Fibroblast of peridontal ligament (primary cell): ENCODE data around the gene SERGEF.
"Not testable (repeated sequence)": the region's sequence is repeated elsewhere in the genome, so short reads cannot be mapped to it uniquely, and the experiment has no call there.

ENCODE experiments used
- DNase-seq: peaks from one replicate; pipeline ENCODE4 v3.0.0-alpha.2; 2010; ENCODE audit errors: extremely low read depth

The SERGEF gene

GRCh38 chr11:17907046-17907445 lies 105.8 kb downstream of the SERGEF start:
- no peak for DNase-seq

DNA sequence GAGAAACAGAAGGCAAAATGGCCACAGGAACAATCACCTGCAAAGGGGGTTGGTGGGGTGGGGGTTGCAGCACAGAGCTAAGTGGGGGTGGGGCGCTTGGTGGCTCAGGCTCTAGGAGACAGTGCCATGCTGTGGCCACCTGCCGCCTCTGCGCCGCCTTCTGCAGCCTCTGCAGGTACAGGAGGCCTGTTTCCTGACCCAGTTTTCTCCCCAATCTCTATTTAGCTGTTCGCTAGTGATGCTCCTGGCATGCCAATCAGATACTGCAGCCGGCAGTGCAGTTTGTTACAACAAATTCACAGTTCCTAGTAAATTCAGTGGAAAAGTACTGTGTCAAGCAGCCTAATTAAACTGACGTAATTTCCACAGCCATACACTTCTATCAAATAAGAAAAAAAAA lies 106.4 kb downstream of the SERGEF start:
- DNase-seq: no peak

DNA sequence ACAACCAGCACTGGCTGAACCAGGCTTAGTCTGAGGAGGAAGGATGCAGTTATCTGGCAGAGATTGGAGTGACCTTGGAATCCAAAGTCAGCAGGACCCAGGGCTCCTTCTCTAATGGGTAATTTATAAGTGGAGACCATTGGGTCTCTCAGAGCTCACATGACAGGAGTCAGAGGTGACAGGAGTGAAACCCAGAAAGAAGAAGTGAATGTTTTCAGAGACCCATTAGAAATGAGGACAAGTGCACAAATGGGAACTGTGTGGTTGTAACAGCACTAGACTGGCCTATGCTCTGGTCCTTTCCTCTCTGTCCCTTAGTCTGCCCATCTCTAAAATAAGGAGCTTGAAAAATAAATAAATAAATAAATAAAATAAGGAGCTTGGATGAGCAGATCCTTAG lies 107.4 kb downstream of the SERGEF start:
- no peak for DNase-seq

DNA sequence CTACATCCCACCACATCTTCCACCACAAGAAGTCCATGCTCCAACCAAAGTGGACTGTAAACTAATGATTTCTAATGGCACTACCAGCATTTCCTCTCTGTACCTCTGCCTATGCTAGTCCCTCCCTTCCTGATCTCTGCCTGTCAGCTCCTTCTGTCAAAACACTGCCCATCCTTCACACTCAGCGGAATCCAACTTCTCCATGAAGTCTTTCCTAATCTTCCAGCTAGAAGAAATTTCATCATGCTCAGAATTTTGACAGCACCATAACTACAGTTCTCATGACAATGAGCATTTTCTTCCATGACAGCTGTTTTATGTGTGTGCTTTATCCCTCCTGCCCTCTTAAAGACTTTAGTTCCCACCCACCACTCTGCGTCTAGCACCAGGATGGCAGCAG lies 111.4 kb downstream of the SERGEF start:
- DNase-seq: no peak

- no peak for DNase-seq
These were observed 114.1 kb downstream of the SERGEF start for GRCh38 chr11:17898782-17899181.

DNA sequence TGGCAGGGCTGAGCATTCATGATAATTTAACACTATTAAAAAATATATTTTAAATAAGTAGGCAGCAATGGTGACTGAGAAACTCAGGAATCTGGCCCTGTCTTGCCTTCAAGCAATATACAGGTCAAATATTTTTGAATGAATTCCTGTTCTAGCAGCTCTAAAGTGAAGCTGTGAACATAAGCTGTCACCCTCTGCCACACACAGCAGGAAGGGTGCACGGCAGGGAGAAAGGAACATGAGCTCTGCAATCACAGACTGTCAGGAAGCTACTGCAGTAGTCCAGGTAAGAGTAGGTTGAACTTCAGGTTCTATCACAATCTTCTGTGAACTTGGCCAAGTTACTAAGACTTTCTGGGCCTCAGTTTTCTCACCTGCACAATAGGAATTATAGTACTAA lies 114.8 kb downstream of the SERGEF start:
- no peak for DNase-seq

GRCh38 chr11:17897495-17897894 lies 115.4 kb downstream of the SERGEF start:
- no peak for DNase-seq

DNA sequence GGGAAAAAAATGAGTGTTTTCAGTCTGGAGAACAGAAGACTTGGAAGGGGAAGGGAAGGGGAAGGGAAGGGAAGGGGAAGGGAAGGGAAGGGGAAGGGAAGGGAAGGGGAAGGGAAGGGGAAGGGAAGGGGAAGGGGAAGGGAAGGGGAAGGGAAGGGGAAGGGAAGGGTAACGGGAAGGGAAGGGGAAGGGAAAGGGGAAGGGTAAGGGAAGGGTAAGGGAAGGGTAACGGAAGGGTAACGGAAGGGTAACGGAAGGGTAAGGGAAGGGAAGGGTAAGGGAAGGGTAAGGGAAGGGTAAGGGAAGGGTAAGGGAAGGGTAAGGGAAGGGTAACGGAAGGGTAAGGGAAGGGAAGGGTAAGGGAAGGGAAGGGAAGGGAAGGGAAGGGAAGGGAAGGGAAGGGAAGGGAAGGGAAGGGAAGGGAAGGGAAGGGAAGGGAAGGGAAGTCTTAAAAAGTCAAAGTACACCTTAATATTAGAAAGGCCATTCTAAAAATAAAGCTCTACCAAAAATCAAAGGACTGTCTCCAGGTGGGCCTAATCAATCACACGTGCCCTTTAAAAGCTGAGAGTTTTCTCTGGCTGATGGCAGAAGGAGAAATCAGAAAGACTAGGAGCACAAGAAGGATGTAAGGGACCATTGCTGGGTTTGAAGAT lies 116.2 kb downstream of the SERGEF start:
- DNase-seq: not testable (repeated sequence)

- no peak for DNase-seq
These were observed 117.8 kb downstream of the SERGEF start for GRCh38 chr11:17894929-17895658.

DNA sequence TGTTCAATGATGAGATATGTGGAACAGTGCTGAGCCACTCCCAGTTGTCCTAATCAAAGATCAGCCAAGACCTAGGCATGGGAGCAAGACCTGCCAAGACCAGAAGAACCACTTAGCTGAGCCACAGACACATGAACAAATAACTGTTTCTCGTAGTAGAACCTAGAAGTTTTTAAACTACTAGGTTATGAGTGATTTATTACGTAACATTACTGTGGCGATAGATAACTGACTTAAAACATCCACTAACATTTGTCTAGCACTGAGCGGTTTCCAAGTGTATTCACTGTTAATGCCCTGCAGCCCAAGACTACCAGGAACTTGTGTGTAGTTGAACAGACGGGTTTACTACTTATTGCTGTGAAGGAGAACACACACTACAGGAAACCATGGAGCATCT lies 120.4 kb downstream of the SERGEF start:
- DNase-seq: no peak

DNA sequence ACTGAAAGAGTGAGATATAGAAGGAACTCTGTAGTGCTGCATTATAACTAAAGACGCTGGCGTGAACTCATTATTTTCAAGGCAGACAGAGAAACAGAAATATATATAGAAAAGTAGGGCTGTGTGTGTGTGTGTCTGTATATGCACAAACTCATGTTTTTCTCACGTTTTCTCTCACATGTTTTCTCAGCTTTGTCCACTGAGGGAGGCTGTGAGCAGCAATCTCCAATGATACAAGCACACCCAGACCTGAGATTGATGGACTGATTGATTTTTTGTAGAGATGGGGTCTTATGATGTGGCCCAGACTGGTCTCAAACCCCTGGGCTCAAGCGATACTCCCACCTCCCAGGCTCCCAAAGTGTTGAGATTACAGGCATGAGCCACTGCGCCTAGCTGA lies 122.5 kb downstream of the SERGEF start:
- no peak for DNase-seq

DNA sequence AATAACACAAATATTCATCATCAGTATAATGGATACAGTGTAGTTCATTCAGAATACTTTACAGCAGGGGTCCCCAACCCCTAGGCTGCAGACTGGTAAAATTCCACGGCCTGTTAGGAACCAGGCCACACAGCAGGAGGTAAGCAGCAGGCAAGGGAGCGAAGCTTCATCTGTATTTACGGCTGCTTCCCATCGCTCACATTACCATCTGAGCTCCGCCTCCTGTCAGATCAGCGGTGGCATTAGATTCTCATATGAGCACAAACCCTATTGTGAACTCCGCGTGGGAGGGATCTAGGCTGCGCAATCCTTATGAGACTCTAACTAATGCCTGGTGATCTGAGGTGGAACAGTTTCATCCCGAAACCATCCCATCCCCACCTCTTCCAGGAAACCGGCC lies 125.1 kb downstream of the SERGEF start:
- DNase-seq: no peak

GRCh38 chr11:17883946-17884345 lies 128.9 kb downstream of the SERGEF start:
- no peak for DNase-seq

GRCh38 chr11:17883057-17883456 lies 129.8 kb downstream of the SERGEF start:
- DNase-seq: no peak

GRCh38 chr11:17878743-17879142 lies 134.1 kb downstream of the SERGEF start:
- DNase-seq: no peak

DNA sequence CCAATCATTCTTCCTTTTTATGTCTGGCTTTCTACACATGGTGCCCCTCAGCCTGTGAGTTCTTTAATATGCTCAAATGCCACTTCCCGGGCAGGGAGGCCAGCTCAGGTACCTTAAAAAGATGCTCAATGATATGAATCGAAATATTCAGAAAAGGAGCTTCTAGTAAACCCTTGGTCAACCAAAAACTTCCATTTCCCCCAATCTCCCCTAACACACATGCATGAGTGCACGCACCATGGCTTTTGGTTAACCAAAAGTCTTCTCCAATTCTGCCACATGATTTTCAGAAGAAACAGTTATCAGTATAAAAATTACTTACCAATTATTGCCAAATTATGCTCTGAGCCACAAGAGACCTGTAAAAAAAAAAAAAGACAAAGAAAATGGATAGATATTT lies 135.0 kb downstream of the SERGEF start:
- no peak for DNase-seq

DNA sequence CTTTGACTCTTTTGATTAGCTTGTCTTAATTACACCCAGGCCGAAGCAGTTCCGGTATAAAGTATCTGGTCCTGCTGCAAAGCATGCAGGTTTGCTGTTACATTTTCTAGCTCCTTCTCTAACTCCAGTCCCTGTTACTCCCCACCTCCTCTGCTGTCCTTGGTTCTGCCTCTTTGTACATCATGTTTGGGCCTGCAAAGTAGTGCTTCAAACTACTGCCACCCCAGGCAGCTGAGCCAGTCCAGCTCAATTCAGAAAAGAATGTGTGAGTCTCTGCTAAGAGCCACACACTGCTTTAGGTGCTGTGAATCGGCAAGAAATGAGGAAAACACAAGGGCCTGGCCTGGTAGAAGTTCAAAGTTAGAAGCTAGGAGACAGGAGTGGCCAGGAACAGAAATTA lies 136.0 kb downstream of the SERGEF start:
- no peak for DNase-seq

DNA sequence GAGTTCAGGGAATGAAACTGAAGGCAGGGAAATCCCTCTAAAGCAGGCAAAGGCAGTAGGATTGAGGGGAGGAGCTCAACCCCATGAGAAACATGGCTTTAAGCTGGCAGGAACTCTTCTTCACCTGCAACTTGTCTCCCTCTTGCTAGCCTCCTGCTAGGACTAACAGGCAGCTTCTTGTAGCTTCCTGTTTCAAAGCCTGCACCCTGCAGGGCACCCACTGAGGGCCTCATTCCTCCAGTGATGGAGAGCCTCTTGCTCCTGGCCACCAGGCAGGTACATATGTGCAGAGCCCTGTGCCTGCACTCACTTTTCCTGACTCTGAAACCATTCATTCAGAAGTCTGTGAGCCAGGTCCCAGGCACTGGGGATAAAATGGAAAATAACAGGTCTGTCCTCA lies 137.0 kb downstream of the SERGEF start:
- DNase-seq: no peak

GRCh38 chr11:17873586-17873985 lies 139.3 kb downstream of the SERGEF start:
- DNase-seq: no peak

DNA sequence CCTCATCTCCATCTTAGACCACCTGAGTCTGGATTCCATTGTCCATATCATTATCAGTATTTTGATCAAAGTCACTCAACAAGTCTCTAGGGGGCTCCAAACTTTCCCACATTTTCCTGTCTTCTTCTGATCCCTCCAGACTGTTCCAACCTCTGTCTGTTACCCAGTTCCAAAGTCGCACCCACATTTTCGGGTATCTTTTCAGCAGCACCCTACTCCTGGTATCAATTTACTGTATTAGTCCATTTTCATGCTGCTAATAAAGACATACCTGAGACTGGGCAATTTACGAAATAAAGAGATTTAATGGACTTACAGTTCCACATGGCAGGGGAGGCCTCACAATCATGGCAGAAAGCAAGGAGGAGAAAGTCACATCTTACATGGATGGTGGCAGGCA lies 144.4 kb downstream of the SERGEF start:
- not testable (repeated sequence) for DNase-seq

DNA sequence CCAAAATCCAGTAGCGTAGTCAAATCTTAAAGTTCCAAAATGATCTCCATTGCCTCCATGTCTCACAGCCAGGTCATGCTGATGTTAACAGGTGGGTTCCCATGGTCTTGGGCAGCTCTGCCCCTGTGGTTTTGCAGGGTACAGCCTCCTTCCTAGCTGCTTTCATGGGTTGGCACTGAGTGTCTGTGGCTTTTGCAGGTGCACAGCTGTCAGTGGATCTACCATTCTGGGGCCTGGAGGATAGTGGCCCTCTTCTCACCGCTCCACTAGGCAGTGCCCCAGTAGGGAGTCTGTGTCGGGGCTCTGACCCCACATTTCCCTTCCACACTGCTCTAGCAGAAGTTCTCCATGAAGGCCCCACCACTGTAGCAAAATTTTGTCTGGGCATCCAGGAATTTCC lies 145.5 kb downstream of the SERGEF start:
- DNase-seq: no peak

- peak; percentile 30 for DNase-seq
These were observed 146.9 kb downstream of the SERGEF start for GRCh38 chr11:17865765-17866428.

DNA sequence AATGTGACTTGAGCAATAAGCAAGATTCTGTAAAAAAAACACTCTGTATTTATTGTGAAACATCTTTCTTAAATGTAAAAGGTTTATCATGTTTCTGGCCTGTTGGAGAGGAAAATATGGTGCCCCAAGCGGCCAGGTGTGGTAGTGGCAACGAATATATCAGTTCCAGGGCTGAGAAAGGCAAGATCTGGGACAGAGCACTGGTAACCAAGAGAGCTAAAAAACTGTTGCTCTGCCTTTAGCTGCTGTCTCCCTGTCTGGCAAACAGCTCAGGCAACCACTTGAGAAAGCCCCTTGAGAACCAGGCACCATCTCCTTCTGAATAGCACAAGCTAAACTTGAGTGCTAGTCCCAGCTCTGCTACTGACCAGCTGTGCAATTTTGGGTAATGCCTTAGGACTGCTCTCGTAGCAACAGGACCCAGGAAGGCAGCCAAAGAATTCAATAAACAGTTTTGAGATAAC lies 148.3 kb downstream of the SERGEF start:
- DNase-seq: no peak
